ENCODE measurements around the gene MAMLD1.

- TF ChIP-seq POLR2A (IDR thresholded peaks at IDR 0.05) (no peak), CTCF (IDR thresholded peaks at IDR 0.05) (no peak)
Observed at GRCh38 chrX:150489359-150490015, 126.4 kb downstream of the MAMLD1 start.
